Cardiac septum (tissue), 1 donor: ENCODE results near the gene ZNF396. TPM values are rescaled to one million over a fixed set of nuclear protein-coding genes. Genes with fewer than 3 reads are reported as not detected.
A peak's percentile ranks its signal among the peaks of the same experiment; 100 is the strongest.

Source experiments
- DNase-seq: peaks from one replicate; pipeline ENCODE4 v3.0.0-alpha.2; 2020; ENCODE audit warnings: low spot score
- intact Hi-C: fragments of 100-400 bp; cut with DNase I; formaldehyde crosslinking; loops from one replicate; pipeline ENCODE4 v1.14.0; 2022
- total RNA-seq: library from RNA; stranded (reverse); fragmentation: NEBNext Ultra II Directional; extraction: Animal tissue kit (Norgen Biotek cat#: 25700); gene quantifications from one replicate; pipeline ENCODE4 v1.2.1, GENCODE V29; 2021
- donor health status: DM: no; HTN: no; CAD: no.

Gene ZNF396
- total RNA-seq, 1 donor from 2014 or later = 1.0 TPM

- intact Hi-C loops = loop anchor here (2.0 to 5.0 kb wide), 3 partner anchors 53 to 103 kb away; partner anchors contain the start of genes ZNF397 and ZSCAN30
Measured at GRCh38 chr18:35344736-35345459, 32.2 kb downstream of the ZNF396 start.

GRCh38 chr18:35343936-35344735, 33.0 kb downstream of the ZNF396 start, which contains the start of gene ZNF24:
Gene ZNF24, minus strand, starts transcription at chr18:35344420. Its CDS starts 3,770 bp downstream, at chr18:35340650.
- intact Hi-C loops = loop anchor here (2.0 to 5.0 kb wide), 3 partner anchors 52 to 102 kb away; partner anchors contain the start of genes ZNF397 and ZSCAN30
- DNase-seq = peak; percentile 97

More at GRCh38 chr18:35344736-35345459, 32.2 kb downstream of the ZNF396 start:
- no peak for DNase-seq

DNA sequence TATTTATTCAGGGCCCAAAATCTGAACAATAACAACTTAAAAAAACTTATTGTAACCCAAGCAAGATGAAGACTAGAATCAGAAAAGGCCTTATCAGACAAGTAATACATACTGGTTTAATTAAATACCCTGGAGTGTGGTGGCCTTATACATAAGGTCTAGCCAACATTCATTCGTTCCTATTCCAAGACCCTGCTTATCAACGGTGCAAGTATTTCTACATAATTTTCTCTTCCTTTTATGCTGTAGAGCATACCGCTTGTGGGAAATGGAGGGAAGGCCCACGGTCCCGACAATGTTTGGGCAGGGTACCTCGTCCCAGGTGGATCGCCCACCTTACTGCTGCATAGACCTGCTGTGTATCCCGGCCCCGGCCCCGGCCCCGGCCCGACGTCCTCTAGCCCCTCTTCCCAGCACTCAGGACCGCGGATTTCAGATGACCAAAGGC, 33.6 kb downstream of the ZNF396 start:
- intact Hi-C loops = loop anchor here (5.0 kb wide), 2 partner anchors 51 to 101 kb away; partner anchors contain the start of genes ZNF397 and ZSCAN30
- no peak for DNase-seq

GRCh38 chr18:35337286-35337685, 39.9 kb downstream of the ZNF396 start:
- DNase-seq = no peak
- intact Hi-C loops = no loop called here

DNA sequence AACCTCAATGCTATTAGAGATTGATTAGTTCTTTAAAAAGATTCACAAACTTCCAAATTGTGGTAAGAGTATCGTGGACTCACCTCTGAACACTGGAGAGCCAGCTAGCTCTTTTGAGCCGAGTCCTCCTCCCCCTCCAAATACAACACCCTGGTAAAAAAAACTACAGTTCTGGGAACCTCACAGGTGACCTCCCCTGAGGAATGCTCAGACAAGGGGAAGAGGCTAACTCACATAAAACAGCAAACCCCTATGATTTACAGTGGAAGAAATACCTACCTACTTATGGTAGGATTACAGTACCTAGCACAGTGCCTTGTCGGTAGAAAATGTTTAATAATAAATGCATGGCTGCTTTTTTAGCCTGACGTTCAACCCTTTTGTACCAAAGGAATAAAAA, 41.3 kb downstream of the ZNF396 start:
- no peak for DNase-seq
- intact Hi-C loops = no loop called here

- no peak for DNase-seq
- intact Hi-C loops = no loop called here
Measured at GRCh38 chr18:35334821-35335220, 42.3 kb downstream of the ZNF396 start.

DNA sequence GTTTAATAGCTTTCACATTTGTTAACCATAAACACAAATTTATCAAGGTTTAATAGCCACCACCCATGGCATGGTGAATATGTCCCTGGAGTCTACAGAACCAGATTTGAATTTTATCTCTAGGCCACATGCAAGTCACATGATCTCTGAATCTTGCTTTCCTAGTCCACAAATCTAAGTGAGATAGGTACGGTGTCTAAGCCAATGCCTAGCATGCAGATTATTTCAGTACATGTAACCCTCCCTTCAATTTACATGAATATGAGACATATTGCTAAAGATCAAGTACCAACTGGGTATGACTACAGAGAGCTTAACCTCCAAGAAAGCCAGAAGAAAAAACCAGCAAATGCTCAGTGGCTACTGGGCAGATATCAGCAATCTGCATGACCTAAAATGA, 42.9 kb downstream of the ZNF396 start:
- no peak for DNase-seq
- intact Hi-C loops = no loop called here

DNA sequence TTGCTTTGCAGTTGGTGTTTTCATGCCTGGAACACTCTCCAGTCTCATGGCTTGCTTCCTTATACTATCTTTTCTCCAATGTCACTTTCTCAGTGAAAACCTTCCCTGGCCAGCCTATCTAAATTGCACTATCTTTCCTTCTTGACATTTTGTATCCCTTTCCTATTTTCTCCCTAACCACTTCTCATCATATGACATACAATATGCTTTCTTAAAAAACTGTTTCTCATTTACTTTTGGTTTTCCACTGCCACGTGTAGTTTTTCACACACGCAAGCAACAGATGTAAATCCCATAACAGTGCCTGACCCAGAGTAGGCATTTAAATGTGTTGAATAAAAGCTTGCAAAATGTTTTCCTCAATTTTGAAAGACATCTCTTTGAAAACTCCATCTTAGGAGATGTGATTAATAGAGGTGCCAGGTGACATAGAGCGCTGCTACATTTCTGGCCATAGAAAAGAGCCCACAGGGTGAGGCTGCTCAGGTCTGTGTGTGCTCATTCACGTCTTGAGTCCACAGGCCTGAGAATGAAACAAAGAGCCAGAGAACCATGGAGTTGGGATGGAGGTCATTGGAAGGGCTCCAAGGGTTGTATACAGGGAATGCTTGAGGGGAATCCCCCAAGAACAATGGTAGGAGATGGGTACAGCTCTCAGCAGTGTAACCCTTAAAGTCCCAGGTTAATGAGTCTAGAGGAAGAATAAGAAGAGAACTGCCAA, 45.6 kb downstream of the ZNF396 start:
- intact Hi-C loops = no loop called here
- DNase-seq = no peak

GRCh38 chr18:35328868-35329267, 48.3 kb downstream of the ZNF396 start:
- DNase-seq = no peak
- intact Hi-C loops = no loop called here

DNA sequence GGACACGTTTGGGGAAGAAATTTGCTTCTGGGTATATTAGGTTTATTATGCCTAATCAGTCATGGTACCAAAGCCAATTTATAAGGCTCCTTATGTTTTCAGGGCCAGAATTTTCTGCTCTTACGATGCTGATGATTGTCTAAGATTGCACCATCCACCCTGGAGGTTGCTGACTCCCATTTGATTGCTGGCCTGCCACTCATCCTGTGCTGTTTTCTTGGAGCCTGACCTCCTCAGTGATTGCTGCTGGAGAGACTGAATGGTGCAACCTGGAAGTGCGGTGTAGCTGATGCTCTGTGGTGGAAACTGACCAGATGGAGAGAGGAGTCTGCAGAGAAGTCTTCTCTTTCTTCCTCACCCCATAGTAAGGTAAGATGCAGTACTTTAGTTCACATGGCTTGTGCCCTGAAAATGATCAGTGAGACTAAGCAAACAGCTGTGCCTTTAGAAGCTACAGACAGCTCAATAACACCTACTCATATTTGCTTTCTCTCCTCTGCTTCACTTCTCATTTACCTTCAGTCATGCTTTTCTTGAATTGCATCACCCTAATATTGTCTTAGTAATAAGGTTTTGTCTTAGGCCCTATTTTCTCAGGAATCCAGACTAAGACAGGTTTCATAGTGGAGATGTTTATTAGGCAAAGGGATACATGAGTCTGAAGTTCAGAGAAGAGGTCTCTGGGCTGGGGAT, 50.3 kb downstream of the ZNF396 start:
- intact Hi-C loops = no loop called here
- DNase-seq = no peak

DNA sequence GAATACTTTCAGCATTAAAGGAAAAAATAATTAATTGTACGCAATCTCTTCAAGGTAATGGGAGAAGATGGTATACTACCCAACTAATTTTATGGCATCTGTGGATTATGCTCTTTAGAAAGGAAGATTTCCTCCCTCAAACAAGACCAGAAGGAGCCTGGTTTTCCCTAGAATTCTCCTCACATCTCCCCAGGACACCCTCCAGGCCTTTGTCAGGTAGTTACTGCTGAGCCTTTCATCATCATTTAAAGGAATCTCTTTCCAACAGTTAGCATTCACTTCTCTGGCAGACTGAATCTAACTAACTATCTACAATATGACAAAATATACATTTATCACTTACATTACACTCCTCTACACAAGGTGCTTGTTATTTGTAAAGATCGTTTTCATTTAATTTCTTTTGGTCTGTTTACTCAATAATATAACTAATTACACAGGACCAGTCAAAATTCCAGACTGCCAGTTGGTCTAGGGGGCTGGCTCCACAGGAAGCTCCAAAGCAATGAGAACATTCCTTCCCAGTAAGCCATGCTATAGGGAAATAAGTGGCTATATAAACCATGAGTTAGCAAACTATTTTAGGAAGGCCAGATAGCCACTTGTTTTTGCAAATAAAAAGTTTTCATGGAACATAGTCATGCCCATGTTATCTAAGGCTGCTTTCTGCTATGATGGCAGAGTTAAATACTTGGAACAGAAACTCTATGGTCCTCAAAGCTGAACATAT, 52.0 kb downstream of the ZNF396 start:
- intact Hi-C loops = no loop called here

GRCh38 chr18:35322486-35323458, 54.4 kb downstream of the ZNF396 start:
- intact Hi-C loops = no loop called here
- no peak for DNase-seq

More for the DNA sequence above, 52.0 kb downstream of the ZNF396 start:
- DNase-seq = no peak

Other genes starting within 250 kb of the ZNF396 start
- gene ZNF397, start 136.3 kb downstream of the ZNF396 start, total RNA-seq = 18.0 TPM
- 18.6 TPM for gene ZSCAN30, start 87.1 kb downstream of the ZNF396 start, total RNA-seq
- 44.2 TPM for gene ZNF24, start 32.9 kb downstream of the ZNF396 start, total RNA-seq
- gene INO80C, start 120.6 kb upstream of the ZNF396 start, total RNA-seq = 21.8 TPM
- gene GALNT1, start 204.4 kb upstream of the ZNF396 start, total RNA-seq = 46.6 TPM